Immature natural killer cell (primary cell): ENCODE measurements around the gene ATP5F1C. TPM values are rescaled to one million over a fixed set of nuclear protein-coding genes. Genes with fewer than 3 reads are reported as not detected.
A peak's percentile ranks its signal among the peaks of the same experiment; 100 is the strongest.
"Not testable (repeated sequence)": the region's sequence is repeated elsewhere in the genome, so short reads cannot be mapped to it uniquely, and the experiment has no call there.

ENCODE experiments used
- DNase-seq, 3 donors: peaks; one replicate each; pipeline ENCODE4 v3.0.0; 2022; ENCODE audit warnings: mixed read lengths in 1 of 3
- H3K27ac Mint-ChIP-seq, 6 donors: one replicate each; pipeline ENCODE4 v1.8.0; 2020; ENCODE audit warnings: mixed read lengths in 6 of 6, mild to moderate bottlenecking in 5 of 6, inconsistent platforms in 4 of 6, moderate library complexity in 3 of 6
- H3K27me3 Mint-ChIP-seq, 3 donors: one replicate each; pipeline ENCODE4 v1.8.0; 2020 to 2021; ENCODE audit warnings: low read depth in 3 of 3, mild to moderate bottlenecking in 3 of 3, mixed read lengths in 3 of 3, moderate library complexity in 3 of 3, inconsistent platforms in 1 of 3
- H3K36me3 Mint-ChIP-seq, 3 donors: one replicate each; pipeline ENCODE4 v1.8.0; 2020; ENCODE audit warnings: mixed read lengths in 3 of 3, inconsistent platforms in 2 of 3, mild to moderate bottlenecking in 2 of 3
- H3K4me1 Mint-ChIP-seq, 2 donors: one replicate each; pipeline ENCODE4 v1.8.0; 2020; ENCODE audit warnings: inconsistent platforms in 2 of 2, mild to moderate bottlenecking in 2 of 2, mixed read lengths in 2 of 2, moderate library complexity in 1 of 2
- H3K4me3 Mint-ChIP-seq, 5 donors: one replicate each; pipeline ENCODE4 v1.8.0; 2020; ENCODE audit warnings: mild to moderate bottlenecking in 5 of 5, mixed read lengths in 5 of 5, inconsistent platforms in 3 of 5, moderate library complexity in 3 of 5
- H3K9me3 Mint-ChIP-seq, 6 donors: one replicate each; pipeline ENCODE4 v1.8.0; 2020; ENCODE audit warnings: mild to moderate bottlenecking in 6 of 6, mixed read lengths in 6 of 6, inconsistent platforms in 4 of 6, moderate library complexity in 3 of 6
- polyA plus RNA-seq, 3 donors: library from polyadenylated mRNA; unstranded; fragments of 300-500 nt; fragmentation: Illumina TruSeq; gene quantifications; one replicate each; pipeline ENCODE4 v1.2.3, GENCODE V29; 2021

ATP5F1C gene
- polyA plus RNA-seq, 3 donors from 2014 or later: 377 to 560 (median 441) TPM

- Mint-ChIP-seq H3K4me1 (no peaks in the 10 kb centered on the region), H3K9me3 (no peaks in the 10 kb centered on the region), H3K27ac (peak overlapping the region in 1 of 6 donors; percentile 15), H3K36me3 (peaks cover 22 to 46% (median 35%) of the 10 kb centered on the region in 3 donors), H3K27me3 (no peaks in the 10 kb centered on the region), H3K4me3 (no peak overlapping the region)
- DNase-seq: no peak
These were observed 13.9 kb upstream of the ATP5F1C start for GRCh38 chr10:7773845-7774801.

- no peaks in the 10 kb centered on the region for H3K27me3 Mint-ChIP-seq
- no peak overlapping the region for H3K27ac Mint-ChIP-seq
- H3K4me3 Mint-ChIP-seq: no peak overlapping the region
- no peak for DNase-seq
- peaks cover 23 to 47% (median 38%) of the 10 kb centered on the region in 3 donors for H3K36me3 Mint-ChIP-seq
- peaks cover 3 to 12% of the 10 kb centered on the region in 2 donors for H3K4me1 Mint-ChIP-seq
- H3K9me3 Mint-ChIP-seq: no peaks in the 10 kb centered on the region
These were observed 11.2 kb upstream of the ATP5F1C start for GRCh38 chr10:7776777-7777176.

DNA sequence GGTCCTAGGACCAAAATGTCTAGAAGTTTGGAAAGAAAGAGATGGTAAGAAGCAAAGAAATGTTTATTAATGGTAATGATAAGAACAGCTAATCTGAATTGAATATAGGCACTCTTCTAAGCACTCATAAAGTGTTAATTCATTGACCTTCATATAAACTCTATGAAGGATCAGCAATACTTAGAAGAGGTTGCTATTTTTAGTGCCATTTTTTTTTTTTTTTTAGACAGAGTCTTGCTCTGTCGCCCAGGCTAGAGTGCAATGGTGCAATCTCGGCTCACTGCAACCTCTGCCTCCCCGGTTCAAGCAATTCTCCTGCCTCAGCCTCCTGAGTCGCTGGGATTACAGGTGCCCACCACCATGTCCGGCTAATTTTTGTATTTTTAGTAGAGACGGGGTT is 5.8 kb upstream of the ATP5F1C start:
- Mint-ChIP-seq H3K4me1 (peaks cover 12 to 24% of the 10 kb centered on the region in 2 donors), H3K36me3 (peaks cover 15 to 26% (median 22%) of the 10 kb centered on the region in 3 donors)
- H3K4me3 Mint-ChIP-seq, H3K27ac Mint-ChIP-seq, DNase-seq, H3K27me3 Mint-ChIP-seq, H3K9me3 Mint-ChIP-seq: not testable (repeated sequence)

GRCh38 chr10:7786430-7786829 is 1.5 kb upstream of the ATP5F1C start:
- Mint-ChIP-seq H3K27ac (peak overlapping the region in 1 of 6 donors; percentile 31), H3K9me3 (no peaks in the 10 kb centered on the region), H3K36me3 (peaks cover 0 to 8% (median 0%) of the 10 kb centered on the region in 3 donors), H3K4me1 (peaks cover 0 to 47% of the 10 kb centered on the region in 2 donors), H3K4me3 (no peak overlapping the region), H3K27me3 (peaks cover 0 to 2% (median 0%) of the 10 kb centered on the region in 3 donors)
- no peak for DNase-seq

- Mint-ChIP-seq H3K9me3 (no peaks in the 10 kb centered on the region), H3K4me3 (no peak overlapping the region), H3K27ac (no peak overlapping the region), H3K27me3 (peaks cover 0 to 2% (median 0%) of the 10 kb centered on the region in 3 donors), H3K36me3 (peaks cover 0 to 8% (median 0%) of the 10 kb centered on the region in 3 donors), H3K4me1 (peaks cover 0 to 56% of the 10 kb centered on the region in 2 donors)
- DNase-seq: peak in 1 of 3 donors; percentile 1
These were observed 674 bp upstream of the ATP5F1C start for GRCh38 chr10:7787150-7787856.

GRCh38 chr10:7788639-7789286 is 786 bp downstream of the ATP5F1C start:
- H3K4me1 Mint-ChIP-seq: peaks cover 0 to 61% of the 10 kb centered on the region in 2 donors
- H3K27me3 Mint-ChIP-seq: peaks cover 0 to 2% (median 0%) of the 10 kb centered on the region in 3 donors
- no peak for DNase-seq
- H3K9me3 Mint-ChIP-seq: no peaks in the 10 kb centered on the region
- H3K36me3 Mint-ChIP-seq: peaks cover 0 to 5% (median 0%) of the 10 kb centered on the region in 3 donors
- H3K27ac Mint-ChIP-seq: peak overlapping the region in 2 of 6 donors; percentile 85 to 86
- no peak overlapping the region for H3K4me3 Mint-ChIP-seq

DNA sequence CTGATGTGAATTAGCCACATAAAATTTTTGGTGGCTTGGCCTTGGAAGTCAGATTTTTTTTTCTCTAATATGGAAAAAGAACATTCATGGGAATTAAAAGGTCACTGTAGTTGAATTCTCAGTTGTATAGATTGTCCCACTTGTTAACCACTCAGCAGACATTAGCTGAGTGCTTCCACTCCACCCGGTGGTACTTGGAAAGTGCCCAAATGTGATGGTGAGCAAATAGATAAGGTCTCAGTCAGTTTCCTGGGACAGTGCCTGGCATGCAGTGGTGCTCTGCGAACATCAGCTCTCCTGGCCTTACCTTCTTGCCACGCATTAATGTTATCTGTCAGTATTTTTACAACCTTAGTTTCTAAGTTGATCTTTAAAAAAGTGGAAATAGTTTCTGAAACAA is 1.4 kb downstream of the ATP5F1C start:
- H3K27ac Mint-ChIP-seq: peak overlapping the region in 5 of 6 donors; percentile 53 to 86 (median 53)
- peak overlapping the region in 1 of 5 donors; percentile 37 for H3K4me3 Mint-ChIP-seq
- peaks cover 0 to 64% of the 10 kb centered on the region in 2 donors for H3K4me1 Mint-ChIP-seq
- DNase-seq: no peak
- H3K9me3 Mint-ChIP-seq: no peaks in the 10 kb centered on the region
- peaks cover 0 to 5% (median 0%) of the 10 kb centered on the region in 3 donors for H3K36me3 Mint-ChIP-seq
- peaks cover 0 to 2% (median 0%) of the 10 kb centered on the region in 3 donors for H3K27me3 Mint-ChIP-seq

- Mint-ChIP-seq H3K27ac (peak overlapping the region in 2 of 6 donors; percentile 6 to 8), H3K4me1 (peaks cover 9 to 66% of the 10 kb centered on the region in 2 donors), H3K9me3 (no peaks in the 10 kb centered on the region), H3K4me3 (no peak overlapping the region), H3K27me3 (peaks cover 0 to 2% (median 0%) of the 10 kb centered on the region in 3 donors), H3K36me3 (peaks cover 8 to 14% (median 8%) of the 10 kb centered on the region in 3 donors)
- no peak for DNase-seq
These were observed 4.6 kb downstream of the ATP5F1C start for GRCh38 chr10:7792541-7792940.

GRCh38 chr10:7794251-7795026 is 6.5 kb downstream of the ATP5F1C start:
- H3K4me3 Mint-ChIP-seq: no peak overlapping the region

DNA sequence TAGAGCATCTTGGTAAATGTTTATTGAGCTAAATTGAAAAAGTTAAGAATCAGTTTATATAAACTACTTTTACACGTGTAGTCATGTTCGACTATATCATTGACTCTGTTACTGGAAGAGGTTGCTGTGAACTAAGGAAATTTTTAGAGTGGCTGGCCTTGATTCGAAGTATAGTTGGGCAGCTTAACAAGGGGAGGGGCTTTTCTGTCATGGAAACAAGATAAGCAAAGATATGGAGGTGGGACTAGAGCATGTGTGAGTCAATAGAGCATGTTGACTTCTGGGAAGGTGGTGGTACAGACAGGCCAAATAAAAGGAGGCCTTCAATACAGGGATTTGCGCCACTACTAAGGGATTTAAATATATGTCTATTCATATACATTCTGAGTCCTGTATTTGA is 7.6 kb downstream of the ATP5F1C start:
- H3K27ac Mint-ChIP-seq: no peak overlapping the region

More at GRCh38 chr10:7794251-7795026, 6.5 kb downstream of the ATP5F1C start:
- no peak for DNase-seq
- peaks cover 11 to 20% (median 12%) of the 10 kb centered on the region in 3 donors for H3K36me3 Mint-ChIP-seq
- peaks cover 10 to 55% of the 10 kb centered on the region in 2 donors for H3K4me1 Mint-ChIP-seq
- H3K9me3 Mint-ChIP-seq: no peaks in the 10 kb centered on the region
- no peak overlapping the region for H3K27ac Mint-ChIP-seq
- H3K27me3 Mint-ChIP-seq: no peaks in the 10 kb centered on the region

DNA sequence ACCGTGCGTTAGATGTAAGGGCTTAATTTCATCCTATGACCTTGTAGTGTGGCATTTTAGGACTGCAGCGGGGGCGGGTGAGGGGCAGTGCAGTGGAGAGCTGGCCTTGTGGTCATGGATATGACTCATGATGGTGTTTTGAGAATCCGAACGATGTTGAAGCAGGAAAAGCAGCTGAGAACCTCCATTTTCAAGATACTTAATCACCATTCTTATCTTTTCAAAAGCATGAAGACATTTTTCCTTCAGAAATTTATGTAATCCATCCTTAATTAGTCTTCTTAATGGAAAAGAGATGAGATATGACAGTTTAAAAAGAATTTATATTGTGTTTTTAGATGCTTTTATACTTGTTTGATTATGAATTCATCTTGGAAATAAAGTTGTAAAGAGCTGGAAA is 9.6 kb downstream of the ATP5F1C start:
- Mint-ChIP-seq H3K27ac (peak overlapping the region in 1 of 6 donors; percentile 51), H3K4me3 (no peak overlapping the region), H3K9me3 (no peaks in the 10 kb centered on the region), H3K27me3 (no peaks in the 10 kb centered on the region), H3K36me3 (peaks cover 24 to 36% (median 26%) of the 10 kb centered on the region in 3 donors), H3K4me1 (peaks cover 10 to 28% of the 10 kb centered on the region in 2 donors)
- no peak for DNase-seq

More for the DNA sequence above, 7.6 kb downstream of the ATP5F1C start:
- H3K9me3 Mint-ChIP-seq: no peaks in the 10 kb centered on the region
- no peak for DNase-seq
- H3K4me3 Mint-ChIP-seq: no peak overlapping the region
- H3K36me3 Mint-ChIP-seq: peaks cover 18 to 24% (median 18%) of the 10 kb centered on the region in 3 donors
- H3K27me3 Mint-ChIP-seq: no peaks in the 10 kb centered on the region
- H3K4me1 Mint-ChIP-seq: peaks cover 10 to 46% of the 10 kb centered on the region in 2 donors

DNA sequence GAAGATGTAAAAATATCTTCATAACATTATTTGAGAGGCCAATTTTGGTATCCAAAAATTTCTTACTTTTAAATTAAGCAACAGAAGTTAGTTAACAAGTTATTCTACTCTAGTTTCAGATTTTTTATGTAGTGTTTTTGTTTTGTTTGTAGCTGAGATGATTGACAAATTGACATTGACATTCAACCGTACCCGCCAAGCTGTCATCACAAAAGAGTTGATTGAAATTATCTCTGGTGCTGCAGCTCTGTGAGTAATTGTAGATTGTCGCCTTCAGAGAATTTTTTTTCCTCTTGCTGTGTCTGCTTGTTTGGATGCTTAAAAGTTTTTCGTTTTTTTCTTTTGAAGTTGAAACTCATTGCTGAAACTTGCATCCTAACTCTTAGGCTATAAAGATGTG is 14.6 kb downstream of the ATP5F1C start:
- no peak for DNase-seq
- H3K4me3 Mint-ChIP-seq: no peak overlapping the region
- no peak overlapping the region for H3K27ac Mint-ChIP-seq
- no peaks in the 10 kb centered on the region for H3K27me3 Mint-ChIP-seq
- H3K9me3 Mint-ChIP-seq: no peaks in the 10 kb centered on the region
- H3K36me3 Mint-ChIP-seq: peaks cover 31 to 56% (median 44%) of the 10 kb centered on the region in 3 donors
- no peaks in the 10 kb centered on the region for H3K4me1 Mint-ChIP-seq

- DNase-seq: no peak
- no peaks in the 10 kb centered on the region for H3K27me3 Mint-ChIP-seq
- H3K9me3 Mint-ChIP-seq: no peaks in the 10 kb centered on the region
- peaks cover 30 to 53% (median 44%) of the 10 kb centered on the region in 3 donors for H3K36me3 Mint-ChIP-seq
- H3K4me3 Mint-ChIP-seq: no peak overlapping the region
- no peak overlapping the region for H3K27ac Mint-ChIP-seq
- H3K4me1 Mint-ChIP-seq: no peaks in the 10 kb centered on the region
These were observed 16.2 kb downstream of the ATP5F1C start for GRCh38 chr10:7804216-7804615.
